HCT116 (cell line): ENCODE data around the gene VTI1A. TPM values are rescaled to one million over a fixed set of nuclear protein-coding genes. Genes with fewer than 3 reads are reported as not detected.

Experiments used
- ATAC-seq: fragments of 200-7000 bp; cut with Tn5 transposase; 2 replicates; pipeline ENCODE4 v1.9.1; 2020; ENCODE audit warnings: mild to moderate bottlenecking, moderate library complexity
- BruUV-seq: library from RNA; stranded (reverse); fragments of 400-500 nt; replicated peaks from 2 replicates; lab custom pipeline; 2021; lab: Mats Ljungman, UMichigan
- CTCF ChIA-PET: fragments of 300-600 bp; sonication (Branson Sonifier 250); formaldehyde crosslinking; loops from one replicate; lab custom pipeline; 2021; ENCODE audit warnings: antibody characterized with exemption; lab: Charles Lee
- POLR2A ChIA-PET: fragments of 300-600, 350-600 bp; sonication (Branson Sonifier 250); formaldehyde crosslinking; loops from one replicate; lab custom pipeline; 2021; ENCODE audit warnings: antibody characterized with exemption; lab: Charles Lee
- RAD21 ChIA-PET, 2 experiments: fragments of 300-600 bp; sonication (Branson Sonifier 250); formaldehyde crosslinking; loops; one replicate each; lab custom pipeline; 2023; ENCODE audit warnings: low total read pairs in 2 of 2; ENCODE audit not compliant: uncharacterized antibody in 2 of 2, unreplicated experiment in 2 of 2, low non-redundant PET in 1 of 2; lab: Charles Lee
- DNase-seq: peaks from one replicate; pipeline ENCODE4 v3.0.0-alpha.2; 2010; ENCODE audit warnings: low read depth, low spot score
- H2AFZ ChIP-seq: fragments of 200-600 bp; shearing (Covaris generic), sonication (generic); 2 replicates; pipeline ENCODE4 v1.6.1; 2017; ENCODE audit warnings: low read depth, mixed run types, mixed read lengths, antibody characterized with exemption, low read length; ENCODE audit not compliant: poor library complexity, severe bottlenecking
- H3K27ac ChIP-seq: 2 replicates; pipeline ENCODE4 v1.5.1; 2012; ENCODE audit warnings: low read depth, low read length
- H3K27me3 ChIP-seq: fragments of 200-600 bp; sonication (generic); 2 replicates; pipeline ENCODE4 v1.6.1; 2016; ENCODE audit warnings: mixed run types, low read length, mixed read lengths; ENCODE audit not compliant: insufficient read depth
- H3K36me3 ChIP-seq, 2 experiments: fragments of 200-500 bp in 1 of 2; fragments of 200-600 bp in 1 of 2; sonication (Bioruptor generic) in 1 of 2; sonication (generic) in 1 of 2; 2 replicates each; pipeline versions ENCODE4 v1.5.1 to v1.6.1; 2014 to 2016; ENCODE audit warnings: low read length in 2 of 2, inconsistent platforms in 1 of 2, mixed read lengths in 1 of 2, mixed run types in 1 of 2; ENCODE audit not compliant: insufficient read depth in 2 of 2, control insufficient read depth in 1 of 2
- H3K4me1 ChIP-seq, 2 experiments: fragments of 200-600 bp in 1 of 2; sonication (generic) in 1 of 2; 2 replicates each; pipeline versions ENCODE4 v1.5.1 to v1.6.1; 2012 to 2017; ENCODE audit warnings: low read length in 2 of 2, inconsistent platforms in 1 of 2, mild to moderate bottlenecking in 1 of 2, mixed read lengths in 1 of 2, mixed run types in 1 of 2, moderate library complexity in 1 of 2; ENCODE audit not compliant: insufficient read depth in 2 of 2, control insufficient read depth in 1 of 2
- H3K4me2 ChIP-seq: fragments of 200-600 bp; sonication (generic); 2 replicates; pipeline ENCODE4 v1.6.1; 2017; ENCODE audit warnings: mixed run types, low read length, mixed read lengths
- H3K4me3 ChIP-seq, 2 experiments: fragments of 200-600 bp in 1 of 2; sonication (generic) in 1 of 2; replicated peaks in 1 of 2; 2 replicates each; pipeline ENCODE4 v1.5.1; 2011 to 2016; ENCODE audit warnings: low read length in 2 of 2, control low read depth in 1 of 2, low read depth in 1 of 2, mild to moderate bottlenecking in 1 of 2, mixed read lengths in 1 of 2, mixed run types in 1 of 2
- H3K79me2 ChIP-seq: fragments of 200-600 bp; sonication (generic); 2 replicates; pipeline ENCODE4 v1.6.1; 2017; ENCODE audit warnings: mild to moderate bottlenecking, mixed run types, low read length, moderate library complexity, mixed read lengths; ENCODE audit not compliant: insufficient read depth
- H3K9ac ChIP-seq: fragments of 200-600 bp; sonication (generic); 2 replicates; pipeline ENCODE4 v1.6.1; 2016; ENCODE audit warnings: low read length, mixed read lengths
- H3K9me2 ChIP-seq: fragments of 200-600 bp; sonication (generic), shearing (Covaris generic); 2 replicates; pipeline ENCODE4 v1.6.1; 2017; ENCODE audit warnings: mixed run types, mild to moderate bottlenecking, moderate library complexity; ENCODE audit not compliant: insufficient read depth
- H3K9me3 ChIP-seq, 2 experiments: fragments of 200-500 bp in 1 of 2; fragments of 200-600 bp in 1 of 2; sonication (Bioruptor generic) in 1 of 2; sonication (generic) in 1 of 2; 2 replicates each; pipeline ENCODE4 v1.6.1; 2014 to 2017; ENCODE audit warnings: low read length in 2 of 2, mixed read lengths in 2 of 2, inconsistent platforms in 1 of 2, low read depth in 1 of 2, mild to moderate bottlenecking in 1 of 2, mixed run types in 1 of 2, moderate library complexity in 1 of 2; ENCODE audit not compliant: control insufficient read depth in 1 of 2, insufficient read depth in 1 of 2
- H4K20me1 ChIP-seq: fragments of 200-600 bp; sonication (generic), shearing (Covaris generic); 2 replicates; pipeline ENCODE4 v1.6.1; 2017; ENCODE audit warnings: mixed run types, mild to moderate bottlenecking, moderate library complexity; ENCODE audit not compliant: insufficient read depth
- ATF3 ChIP-seq: IDR thresholded peaks from 2 replicates; pipeline ENCODE4 v1.6.1; 2012
- CBX3 ChIP-seq: IDR thresholded peaks from 2 replicates; pipeline ENCODE4 v1.6.1; 2012; ENCODE audit warnings: low read depth
- CEBPB ChIP-seq: IDR thresholded peaks from 2 replicates; pipeline ENCODE4 v1.6.1; 2012; ENCODE audit warnings: low read depth
- CTCF ChIP-seq, 3 experiments: fragments of 200-600 bp in 1 of 3; sonication (generic) in 1 of 3; IDR thresholded peaks in 2 of 3; conservative IDR thresholded peaks in 1 of 3; 2 replicates each; pipeline ENCODE4 v1.5.1; 2012 to 2017; ENCODE audit warnings: low read depth in 2 of 3, low read length in 2 of 3, antibody characterized with exemption in 1 of 3, borderline replicate concordance in 1 of 3, control low read depth in 1 of 3, mild to moderate bottlenecking in 1 of 3, mixed read lengths in 1 of 3, mixed run types in 1 of 3, moderate library complexity in 1 of 3; ENCODE audit not compliant: insufficient read depth in 1 of 3
- EGR1 ChIP-seq: IDR thresholded peaks from 2 replicates; pipeline ENCODE4 v1.6.1; 2012; ENCODE audit warnings: low read depth
- EZH2 ChIP-seq: fragments of 200-600 bp; sonication (generic); IDR thresholded peaks from 2 replicates; pipeline ENCODE4 v1.6.1; 2017; ENCODE audit warnings: antibody characterized with exemption, mixed run types
- FOSL1 ChIP-seq: IDR thresholded peaks from 2 replicates; pipeline ENCODE4 v1.6.1; 2012; ENCODE audit warnings: low read depth
- JUND ChIP-seq: IDR thresholded peaks from 2 replicates; pipeline ENCODE4 v1.6.1; 2012
- MAX ChIP-seq: IDR thresholded peaks from 2 replicates; pipeline ENCODE4 v1.6.1; 2012
- POLR2A ChIP-seq: IDR thresholded peaks from 2 replicates; pipeline ENCODE4 v1.7.0; 2011; ENCODE audit warnings: borderline replicate concordance; ENCODE audit not compliant: insufficient read depth, insufficient read length; ENCODE audit errors: extremely low read depth
- POLR2AphosphoS5 ChIP-seq: IDR thresholded peaks from 2 replicates; pipeline ENCODE4 v1.6.1; 2011; ENCODE audit warnings: mild to moderate bottlenecking, low read depth, low read length, moderate library complexity
- RAD21 ChIP-seq: IDR thresholded peaks from 2 replicates; pipeline ENCODE4 v1.6.1; 2012; ENCODE audit warnings: low read depth, mild to moderate bottlenecking
- REST ChIP-seq: IDR thresholded peaks from 2 replicates; pipeline ENCODE4 v1.6.1; 2012; ENCODE audit warnings: low read depth
- SP1 ChIP-seq: IDR thresholded peaks from 2 replicates; pipeline ENCODE4 v1.6.1; 2012; ENCODE audit warnings: low read depth
- YY1 ChIP-seq: IDR thresholded peaks from 2 replicates; pipeline ENCODE4 v1.6.1; 2011; ENCODE audit warnings: low read length, low read depth, moderate library complexity, mild to moderate bottlenecking; ENCODE audit not compliant: insufficient replicate concordance; ENCODE audit errors: extremely low read depth
- ZFX ChIP-seq: fragments of 450-650 bp; IDR thresholded peaks from 2 replicates; pipeline ENCODE4 v1.6.1; 2017
- intact Hi-C: fragments of 100-400 bp; cut with micrococcal nuclease; formaldehyde crosslinking; loops from 2 replicates; pipeline ENCODE4 v1.10.0; 2022
- total RNA-seq: library from RNA; stranded (reverse); gene quantifications from one replicate; pipeline ENCODE4 v1.2.1, GENCODE V29; 2021; ENCODE audit not compliant: unreplicated experiment

Gene VTI1A
- total RNA-seq, 1 experiment from 2014 or later = 80.7 TPM

- H3K36me3 ChIP-seq = peaks cover 0 to 7% of the 10 kb centered on the region in 2 experiments; a peak in 1 of 4 replicates
- H3K4me1 ChIP-seq = peaks cover 38 to 57% of the 10 kb centered on the region in 2 experiments
- H3K9me3 ChIP-seq = no peaks in the 10 kb centered on the region
- H3K27ac ChIP-seq = no peak overlapping the region
- no peak for ATAC-seq
- no peak overlapping the region for H2AFZ ChIP-seq
- H3K79me2 ChIP-seq = no peaks in the 10 kb centered on the region
- ChIA-PET POLR2A (no interaction called here), RAD21 (no interaction called here), CTCF (no interaction called here)
- intact Hi-C loops = loop anchor here (5.0 to 10.0 kb wide), 2 partner anchors 265 to 333 kb away; no protein-coding TSS in a partner anchor
- H3K4me2 ChIP-seq = no peak overlapping the region
- H3K9ac ChIP-seq = no peak overlapping the region
- no peaks in the 10 kb centered on the region for H3K27me3 ChIP-seq
- no peak for TF ChIP-seq SP1
- TF ChIP-seq CTCF (IDR thresholded peaks at IDR 0.05 in 2 of 3, conservative IDR thresholded peaks at IDR 0.05 in 1 of 3; ENCODE audit: borderline replicate concordance in 1 of 3, insufficient read depth in 1 of 3, low read depth in 2 of 3, low read length in 2 of 3) = no peak
- no peak for TF ChIP-seq POLR2AphosphoS5
- TF ChIP-seq POLR2A = no peak
- TF ChIP-seq ZFX = no peak
- no peak for TF ChIP-seq MAX
- TF ChIP-seq EZH2 = no peak
- no peak for TF ChIP-seq RAD21
- TF ChIP-seq REST = no peak
- TF ChIP-seq CBX3 = no peak
- no peak for TF ChIP-seq JUND
- TF ChIP-seq CEBPB = no peak
- no peak for TF ChIP-seq YY1
- no peak for TF ChIP-seq EGR1
- TF ChIP-seq FOSL1 = no peak
- TF ChIP-seq ATF3 = no peak
- TF ChIP-seq, all 23 proteins: peak for 0
- H3K4me3 ChIP-seq = no peak overlapping the region
- BruUV-seq = no TSS peak
- no peak for DNase-seq
- H3K9me2 ChIP-seq = no peaks in the 10 kb centered on the region
- H4K20me1 ChIP-seq = no peaks in the 10 kb centered on the region
Measured at GRCh38 chr10:112739592-112740353, 292.8 kb downstream of the VTI1A start.
